ENCODE results near the gene CGAS. TPM values are rescaled to one million over a fixed set of nuclear protein-coding genes. Genes with fewer than 3 reads are reported as not detected.
"Not testable (repeated sequence)": the region's sequence is repeated elsewhere in the genome, so short reads cannot be mapped to it uniquely, and the experiment has no call there.

The CGAS gene
- total RNA-seq, 2 donors from 2014 or later = 11.5 to 13.7 TPM

DNA sequence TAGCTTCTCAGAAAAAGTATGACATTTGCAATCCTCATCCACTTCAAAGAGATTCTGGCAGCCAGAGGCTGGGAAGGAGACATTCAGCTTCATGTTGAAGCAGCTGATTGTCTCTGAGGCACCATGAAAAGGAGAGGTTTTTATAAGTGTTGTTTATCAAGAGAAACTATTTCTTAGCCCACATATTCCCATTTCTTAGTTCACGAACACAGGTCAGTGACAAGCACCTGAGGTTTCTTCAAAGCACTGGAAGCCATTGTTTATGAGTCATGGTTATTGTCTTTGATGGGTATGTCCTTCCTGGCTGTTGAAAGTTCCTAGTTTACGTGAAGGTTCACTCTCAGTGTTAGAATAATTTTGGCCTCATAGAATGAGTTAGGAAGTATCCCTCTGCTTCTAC is 60.4 kb downstream of the CGAS start:
- Histone ChIP-seq H3K36me3 (no peaks in the 10 kb centered on the region), H3K9me3 (no peaks in the 10 kb centered on the region), H3K4me1 (ENCODE audit: control insufficient read depth in 1 of 2, low read depth in 2 of 2) (peaks cover 0 to 4% of the 10 kb centered on the region in 2 donors), H3K27me3 (replicated peaks; ENCODE audit: insufficient read depth) (no peaks in the 10 kb centered on the region), H3K4me3 (no peak overlapping the region), H3K27ac (no peak overlapping the region)
- no peak for ATAC-seq (ENCODE audit: insufficient number of reproducible peaks, low FRiP score, low read depth)
- TF ChIP-seq, protein P1, sequence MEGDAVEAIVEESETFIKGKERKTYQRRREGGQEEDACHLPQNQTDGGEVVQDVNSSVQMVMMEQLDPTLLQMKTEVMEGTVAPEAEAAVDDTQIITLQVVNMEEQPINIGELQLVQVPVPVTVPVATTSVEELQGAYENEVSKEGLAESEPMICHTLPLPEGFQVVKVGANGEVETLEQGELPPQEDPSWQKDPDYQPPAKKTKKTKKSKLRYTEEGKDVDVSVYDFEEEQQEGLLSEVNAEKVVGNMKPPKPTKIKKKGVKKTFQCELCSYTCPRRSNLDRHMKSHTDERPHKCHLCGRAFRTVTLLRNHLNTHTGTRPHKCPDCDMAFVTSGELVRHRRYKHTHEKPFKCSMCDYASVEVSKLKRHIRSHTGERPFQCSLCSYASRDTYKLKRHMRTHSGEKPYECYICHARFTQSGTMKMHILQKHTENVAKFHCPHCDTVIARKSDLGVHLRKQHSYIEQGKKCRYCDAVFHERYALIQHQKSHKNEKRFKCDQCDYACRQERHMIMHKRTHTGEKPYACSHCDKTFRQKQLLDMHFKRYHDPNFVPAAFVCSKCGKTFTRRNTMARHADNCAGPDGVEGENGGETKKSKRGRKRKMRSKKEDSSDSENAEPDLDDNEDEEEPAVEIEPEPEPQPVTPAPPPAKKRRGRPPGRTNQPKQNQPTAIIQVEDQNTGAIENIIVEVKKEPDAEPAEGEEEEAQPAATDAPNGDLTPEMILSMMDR (IDR thresholded peaks at IDR 0.05) = no peak
- no peak for DNase-seq (ENCODE audit: low spot score)

DNA sequence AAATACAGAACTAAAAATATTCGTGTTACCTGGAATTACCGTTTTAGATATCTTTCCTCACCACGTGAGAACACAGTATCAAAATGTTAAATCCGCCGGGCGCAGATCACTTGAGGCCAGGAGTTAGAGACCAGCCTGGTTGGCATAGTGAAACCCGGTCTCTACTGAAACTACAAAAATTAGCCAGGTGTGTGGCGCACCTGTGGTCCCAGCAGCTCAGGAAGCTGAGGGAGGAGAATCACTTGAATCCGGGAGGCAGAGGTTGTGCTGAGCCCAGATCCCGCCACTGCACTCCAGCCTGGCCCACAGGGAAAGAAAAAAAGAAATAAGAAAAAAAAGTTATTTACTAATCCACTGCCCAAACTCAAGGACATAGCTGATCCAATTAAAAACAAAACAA is 62.2 kb downstream of the CGAS start:
- H3K27me3 ChIP-seq (replicated peaks; ENCODE audit: insufficient read depth) = no peaks in the 10 kb centered on the region
- H3K36me3 ChIP-seq = no peaks in the 10 kb centered on the region
- DNase-seq (ENCODE audit: low spot score) = no peak
- no peak overlapping the region for H3K4me3 ChIP-seq
- no peak for ATAC-seq (ENCODE audit: insufficient number of reproducible peaks, low FRiP score, low read depth)
- no peak overlapping the region for H3K27ac ChIP-seq
- H3K4me1 ChIP-seq (ENCODE audit: control insufficient read depth in 1 of 2, low read depth in 2 of 2) = peaks cover 0 to 4% of the 10 kb centered on the region in 2 donors
- H3K9me3 ChIP-seq = no peaks in the 10 kb centered on the region
- TF ChIP-seq, protein P1 (IDR thresholded peaks at IDR 0.05) = no peak

DNA sequence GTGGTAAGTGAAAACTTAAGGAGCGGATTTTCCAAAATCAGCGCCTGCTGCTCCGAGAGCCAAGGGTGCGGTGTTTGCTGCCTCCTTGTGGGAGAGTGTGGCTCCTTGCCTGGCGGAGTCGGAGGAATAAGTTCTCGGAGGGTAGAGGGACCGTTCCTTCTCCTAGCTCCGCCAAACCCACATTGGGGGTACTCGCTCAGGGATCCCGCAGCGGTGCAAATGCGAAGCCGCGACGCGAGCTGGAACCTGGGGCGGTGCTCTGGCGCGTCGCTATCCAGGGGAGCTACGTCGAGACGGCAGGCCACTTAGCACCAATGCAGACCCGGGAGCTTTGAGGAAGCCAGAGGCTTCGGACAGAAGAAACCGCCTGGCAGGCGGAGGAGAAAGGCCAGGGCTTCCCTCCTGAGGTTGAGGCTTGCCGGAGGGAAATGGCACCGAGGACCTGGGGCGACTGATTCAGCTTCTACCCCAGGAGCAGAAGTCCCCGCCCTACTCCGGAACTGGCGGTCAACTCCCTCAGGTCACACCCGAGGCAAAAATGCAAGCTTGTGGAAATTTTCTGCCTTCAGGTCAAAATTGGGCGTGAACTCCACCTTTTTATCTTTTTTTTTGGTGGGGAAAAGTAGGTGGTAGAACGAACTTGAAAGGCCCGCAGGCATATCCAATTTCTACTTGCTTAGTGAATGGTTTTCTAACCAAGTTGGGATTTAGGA is 63.1 kb downstream of the CGAS start:
- H3K9me3 ChIP-seq = no peaks in the 10 kb centered on the region
- H3K36me3 ChIP-seq = no peaks in the 10 kb centered on the region
- no peak for ATAC-seq (ENCODE audit: insufficient number of reproducible peaks, low FRiP score, low read depth)
- TF ChIP-seq, protein P1 (IDR thresholded peaks at IDR 0.05) = peak; percentile 49
- H3K4me1 ChIP-seq (ENCODE audit: control insufficient read depth in 1 of 2, low read depth in 2 of 2) = peaks cover 0 to 4% of the 10 kb centered on the region in 2 donors
- peak overlapping the region; percentile 78 for H3K4me3 ChIP-seq
- peak overlapping the region; percentile 56 to 71 for H3K27ac ChIP-seq
- no peaks in the 10 kb centered on the region for H3K27me3 ChIP-seq (replicated peaks; ENCODE audit: insufficient read depth)
- DNase-seq (ENCODE audit: low spot score) = no peak

DNA sequence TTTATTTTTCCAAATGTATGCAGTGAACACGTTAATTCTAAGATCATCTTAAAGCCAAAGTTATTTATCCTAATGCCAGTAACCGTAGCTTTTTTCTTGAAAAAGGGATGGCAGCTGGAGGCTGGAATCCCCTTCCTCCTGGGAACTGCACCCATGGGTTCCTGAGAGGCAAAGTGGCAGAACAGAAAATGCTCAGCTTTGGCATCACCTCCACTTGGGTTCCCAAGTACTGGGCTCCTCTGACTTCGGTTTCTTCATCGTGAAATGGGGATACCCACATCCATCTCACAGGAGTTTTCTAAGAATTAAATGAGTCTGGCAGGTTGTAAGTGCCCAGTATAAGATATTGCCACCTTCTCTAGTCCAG is 63.7 kb downstream of the CGAS start:
- DNase-seq (ENCODE audit: low spot score) (no peak), ATAC-seq (ENCODE audit: insufficient number of reproducible peaks, low FRiP score, low read depth) (no peak)
- peak overlapping the region; percentile 78 for H3K4me3 ChIP-seq
- H3K4me1 ChIP-seq (ENCODE audit: control insufficient read depth in 1 of 2, low read depth in 2 of 2) = peaks cover 0 to 4% of the 10 kb centered on the region in 2 donors
- peak overlapping the region; percentile 56 to 71 for H3K27ac ChIP-seq
- H3K9me3 ChIP-seq = no peaks in the 10 kb centered on the region
- no peaks in the 10 kb centered on the region for H3K27me3 ChIP-seq (replicated peaks; ENCODE audit: insufficient read depth)
- H3K36me3 ChIP-seq = no peaks in the 10 kb centered on the region
- TF ChIP-seq, protein P1 (IDR thresholded peaks at IDR 0.05) = no peak

DNA sequence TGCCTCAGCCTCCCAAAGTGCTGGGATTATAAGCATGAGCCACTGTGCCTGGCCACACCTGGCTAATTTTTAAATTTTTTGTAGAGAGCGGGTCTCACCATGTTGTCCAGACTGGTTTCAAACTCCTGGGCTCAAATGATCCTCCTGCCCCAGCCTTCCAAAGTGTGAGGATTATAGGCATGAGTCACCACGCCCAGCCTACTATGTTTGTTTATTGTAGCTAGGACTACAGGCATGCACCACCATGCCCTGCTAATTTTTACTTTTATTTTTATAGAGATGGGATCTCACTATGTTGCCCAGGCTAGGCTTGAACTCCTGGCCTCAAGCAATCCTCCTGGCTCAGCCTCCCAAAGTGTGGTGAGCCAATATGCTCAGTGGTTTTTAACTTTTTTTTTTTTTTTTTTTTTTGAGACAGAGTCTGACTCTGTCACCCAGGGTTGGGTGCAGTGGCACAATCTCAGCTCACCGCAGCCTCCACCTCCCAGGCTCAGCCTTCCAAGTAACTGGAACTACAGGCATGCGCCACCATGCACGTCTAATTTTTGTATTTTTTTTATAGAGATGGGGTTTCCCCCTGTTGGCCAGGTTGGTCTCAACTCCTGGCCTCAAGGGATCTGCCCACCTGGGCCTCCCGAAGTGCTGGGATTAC is 69.5 kb downstream of the CGAS start:
- DNase-seq (ENCODE audit: low spot score) (no peak), ATAC-seq (ENCODE audit: insufficient number of reproducible peaks, low FRiP score, low read depth) (no peak)
- no peak overlapping the region for H3K4me3 ChIP-seq
- H3K4me1 ChIP-seq (ENCODE audit: control insufficient read depth in 1 of 2, low read depth in 2 of 2) = no peaks in the 10 kb centered on the region
- H3K27ac ChIP-seq = no peak overlapping the region
- H3K36me3 ChIP-seq = no peaks in the 10 kb centered on the region
- H3K9me3 ChIP-seq = no peaks in the 10 kb centered on the region
- no peaks in the 10 kb centered on the region for H3K27me3 ChIP-seq (replicated peaks; ENCODE audit: insufficient read depth)
- TF ChIP-seq, protein P1 (IDR thresholded peaks at IDR 0.05) = no peak

DNA sequence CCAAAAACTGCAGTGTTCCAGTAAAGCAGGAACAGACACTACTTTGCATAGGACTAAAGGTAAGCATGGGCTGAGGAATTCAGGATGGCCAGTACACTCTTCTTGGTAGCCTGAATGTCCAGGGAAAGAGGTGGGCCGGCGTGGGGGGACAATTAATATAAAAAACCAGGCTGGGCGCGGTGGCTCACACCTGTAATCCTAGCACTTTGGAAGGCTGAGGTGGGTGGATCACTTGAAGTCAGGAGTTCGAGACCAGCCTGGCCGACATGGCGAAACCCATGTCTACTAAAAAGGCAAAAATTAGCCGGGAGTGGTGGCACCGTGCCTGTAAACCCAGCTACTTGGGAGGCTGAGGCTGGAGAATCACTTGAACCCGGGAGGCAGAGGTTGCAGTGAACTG is 70.6 kb downstream of the CGAS start:
- not testable (repeated sequence) for H3K36me3 ChIP-seq; ATAC-seq (ENCODE audit: insufficient number of reproducible peaks, low FRiP score, low read depth); H3K4me1 ChIP-seq (ENCODE audit: control insufficient read depth in 1 of 2, low read depth in 2 of 2); H3K9me3 ChIP-seq; H3K4me3 ChIP-seq; H3K27me3 ChIP-seq (replicated peaks; ENCODE audit: insufficient read depth); H3K27ac ChIP-seq; DNase-seq (ENCODE audit: low spot score)
